ENCODE results near the gene STAT5B. TPM values are rescaled to one million over a fixed set of nuclear protein-coding genes. Genes with fewer than 3 reads are reported as not detected.

Gene STAT5B
- total and polyA plus RNA-seq, 9 of the 15 experiments (the other 6 are each of a cell fraction or from before 2014, with no cell fraction given): 20.8 to 176 (median 92.4) TPM

DNA sequence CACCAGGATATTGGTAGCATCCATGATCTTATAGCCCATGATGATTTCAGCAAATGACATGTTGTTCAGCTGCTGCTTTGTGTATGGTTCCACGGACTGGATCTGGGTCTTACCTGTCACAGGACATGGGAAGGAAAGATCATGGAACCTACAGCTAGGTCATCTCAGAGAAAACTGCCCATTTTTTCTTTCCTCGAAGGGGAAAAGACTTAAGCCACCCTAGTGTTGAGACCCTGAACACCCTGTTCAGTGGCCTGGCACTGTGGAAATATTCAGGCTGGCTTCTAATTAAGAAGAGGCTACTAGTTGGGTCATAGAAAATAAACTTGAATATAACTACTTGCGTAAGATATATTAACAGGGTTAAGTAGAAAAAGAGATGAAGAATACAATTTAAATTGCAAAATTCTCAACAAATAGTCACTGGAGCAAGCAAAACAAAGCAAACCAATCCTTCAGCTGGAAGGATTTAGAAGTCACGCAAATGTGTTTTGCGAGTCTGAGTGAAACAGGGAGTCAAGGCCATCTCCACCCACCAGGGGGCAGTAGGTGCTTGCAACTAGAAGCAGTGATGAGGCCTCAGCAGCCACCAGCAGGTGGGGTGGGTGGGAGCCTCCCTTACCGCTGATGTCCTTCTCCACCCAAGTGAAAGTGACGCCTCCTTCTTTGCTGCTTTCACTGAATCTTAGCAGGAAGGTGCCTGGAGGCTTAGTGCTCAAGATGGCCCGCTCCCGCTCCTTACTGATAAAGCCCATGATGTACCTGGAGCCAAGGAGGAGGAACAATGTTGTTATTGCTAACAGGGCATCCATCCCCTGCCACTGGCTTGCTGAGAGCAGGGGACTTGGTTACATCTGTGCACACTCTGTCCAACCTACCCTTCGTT, 46.4 kb upstream of the STAT5B start (continued):
- TF ChIP-seq ZNF551 (CRISPR knock-in tag; IDR thresholded peaks at IDR 0.05): no peak
- TF ChIP-seq HNRNPUL1 (IDR thresholded peaks at IDR 0.05; ENCODE audit: low read length): no peak
- no peak for TF ChIP-seq SNRNP70 (optimal IDR thresholded peaks at IDR 0.05; ENCODE audit: low read depth, low read length)
- TF ChIP-seq ADNP (tag; IDR thresholded peaks at IDR 0.05): no peak
- TF ChIP-seq, protein P1, sequence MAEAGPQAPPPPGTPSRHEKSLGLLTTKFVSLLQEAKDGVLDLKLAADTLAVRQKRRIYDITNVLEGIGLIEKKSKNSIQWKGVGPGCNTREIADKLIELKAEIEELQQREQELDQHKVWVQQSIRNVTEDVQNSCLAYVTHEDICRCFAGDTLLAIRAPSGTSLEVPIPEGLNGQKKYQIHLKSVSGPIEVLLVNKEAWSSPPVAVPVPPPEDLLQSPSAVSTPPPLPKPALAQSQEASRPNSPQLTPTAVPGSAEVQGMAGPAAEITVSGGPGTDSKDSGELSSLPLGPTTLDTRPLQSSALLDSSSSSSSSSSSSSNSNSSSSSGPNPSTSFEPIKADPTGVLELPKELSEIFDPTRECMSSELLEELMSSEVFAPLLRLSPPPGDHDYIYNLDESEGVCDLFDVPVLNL (CRISPR knock-in tag; IDR thresholded peaks at IDR 0.05; ENCODE audit: low read depth): no peak
- TF ChIP-seq KDM1A (IDR thresholded peaks at IDR 0.05): peak in 1 of 2 experiments; percentile 26; a peak in 1 of 4 replicates
- TF ChIP-seq ZEB2 (IDR thresholded peaks at IDR 0.05): 0 out of 2 replicates have a peak, but pooled peaks have one; percentile 60
- TF ChIP-seq, protein P2, sequence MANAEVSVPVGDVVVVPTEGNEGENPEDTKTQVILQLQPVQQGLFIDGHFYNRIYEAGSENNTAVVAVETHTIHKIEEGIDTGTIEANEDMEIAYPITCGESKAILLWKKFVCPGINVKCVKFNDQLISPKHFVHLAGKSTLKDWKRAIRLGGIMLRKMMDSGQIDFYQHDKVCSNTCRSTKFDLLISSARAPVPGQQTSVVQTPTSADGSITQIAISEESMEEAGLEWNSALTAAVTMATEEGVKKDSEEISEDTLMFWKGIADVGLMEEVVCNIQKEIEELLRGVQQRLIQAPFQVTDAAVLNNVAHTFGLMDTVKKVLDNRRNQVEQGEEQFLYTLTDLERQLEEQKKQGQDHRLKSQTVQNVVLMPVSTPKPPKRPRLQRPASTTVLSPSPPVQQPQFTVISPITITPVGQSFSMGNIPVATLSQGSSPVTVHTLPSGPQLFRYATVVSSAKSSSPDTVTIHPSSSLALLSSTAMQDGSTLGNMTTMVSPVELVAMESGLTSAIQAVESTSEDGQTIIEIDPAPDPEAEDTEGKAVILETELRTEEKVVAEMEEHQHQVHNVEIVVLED (CRISPR knock-in tag; IDR thresholded peaks at IDR 0.05): no peak; the same call in 1 of the 2 replicates
- 0 out of 2 replicates have a peak, but pooled peaks have one; percentile 74 for TF ChIP-seq TARDBP (IDR thresholded peaks at IDR 0.05)
- TF ChIP-seq, protein P3, sequence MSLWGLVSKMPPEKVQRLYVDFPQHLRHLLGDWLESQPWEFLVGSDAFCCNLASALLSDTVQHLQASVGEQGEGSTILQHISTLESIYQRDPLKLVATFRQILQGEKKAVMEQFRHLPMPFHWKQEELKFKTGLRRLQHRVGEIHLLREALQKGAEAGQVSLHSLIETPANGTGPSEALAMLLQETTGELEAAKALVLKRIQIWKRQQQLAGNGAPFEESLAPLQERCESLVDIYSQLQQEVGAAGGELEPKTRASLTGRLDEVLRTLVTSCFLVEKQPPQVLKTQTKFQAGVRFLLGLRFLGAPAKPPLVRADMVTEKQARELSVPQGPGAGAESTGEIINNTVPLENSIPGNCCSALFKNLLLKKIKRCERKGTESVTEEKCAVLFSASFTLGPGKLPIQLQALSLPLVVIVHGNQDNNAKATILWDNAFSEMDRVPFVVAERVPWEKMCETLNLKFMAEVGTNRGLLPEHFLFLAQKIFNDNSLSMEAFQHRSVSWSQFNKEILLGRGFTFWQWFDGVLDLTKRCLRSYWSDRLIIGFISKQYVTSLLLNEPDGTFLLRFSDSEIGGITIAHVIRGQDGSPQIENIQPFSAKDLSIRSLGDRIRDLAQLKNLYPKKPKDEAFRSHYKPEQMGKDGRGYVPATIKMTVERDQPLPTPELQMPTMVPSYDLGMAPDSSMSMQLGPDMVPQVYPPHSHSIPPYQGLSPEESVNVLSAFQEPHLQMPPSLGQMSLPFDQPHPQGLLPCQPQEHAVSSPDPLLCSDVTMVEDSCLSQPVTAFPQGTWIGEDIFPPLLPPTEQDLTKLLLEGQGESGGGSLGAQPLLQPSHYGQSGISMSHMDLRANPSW (CRISPR knock-in tag; IDR thresholded peaks at IDR 0.05): 0 out of 2 replicates have a peak, but pooled peaks have one; percentile 32
- TF ChIP-seq SMAD3 (CRISPR knock-in tag; conservative IDR thresholded peaks at IDR 0.05): no peak; the same call in 1 of the 2 replicates
- TF ChIP-seq, protein P4, sequence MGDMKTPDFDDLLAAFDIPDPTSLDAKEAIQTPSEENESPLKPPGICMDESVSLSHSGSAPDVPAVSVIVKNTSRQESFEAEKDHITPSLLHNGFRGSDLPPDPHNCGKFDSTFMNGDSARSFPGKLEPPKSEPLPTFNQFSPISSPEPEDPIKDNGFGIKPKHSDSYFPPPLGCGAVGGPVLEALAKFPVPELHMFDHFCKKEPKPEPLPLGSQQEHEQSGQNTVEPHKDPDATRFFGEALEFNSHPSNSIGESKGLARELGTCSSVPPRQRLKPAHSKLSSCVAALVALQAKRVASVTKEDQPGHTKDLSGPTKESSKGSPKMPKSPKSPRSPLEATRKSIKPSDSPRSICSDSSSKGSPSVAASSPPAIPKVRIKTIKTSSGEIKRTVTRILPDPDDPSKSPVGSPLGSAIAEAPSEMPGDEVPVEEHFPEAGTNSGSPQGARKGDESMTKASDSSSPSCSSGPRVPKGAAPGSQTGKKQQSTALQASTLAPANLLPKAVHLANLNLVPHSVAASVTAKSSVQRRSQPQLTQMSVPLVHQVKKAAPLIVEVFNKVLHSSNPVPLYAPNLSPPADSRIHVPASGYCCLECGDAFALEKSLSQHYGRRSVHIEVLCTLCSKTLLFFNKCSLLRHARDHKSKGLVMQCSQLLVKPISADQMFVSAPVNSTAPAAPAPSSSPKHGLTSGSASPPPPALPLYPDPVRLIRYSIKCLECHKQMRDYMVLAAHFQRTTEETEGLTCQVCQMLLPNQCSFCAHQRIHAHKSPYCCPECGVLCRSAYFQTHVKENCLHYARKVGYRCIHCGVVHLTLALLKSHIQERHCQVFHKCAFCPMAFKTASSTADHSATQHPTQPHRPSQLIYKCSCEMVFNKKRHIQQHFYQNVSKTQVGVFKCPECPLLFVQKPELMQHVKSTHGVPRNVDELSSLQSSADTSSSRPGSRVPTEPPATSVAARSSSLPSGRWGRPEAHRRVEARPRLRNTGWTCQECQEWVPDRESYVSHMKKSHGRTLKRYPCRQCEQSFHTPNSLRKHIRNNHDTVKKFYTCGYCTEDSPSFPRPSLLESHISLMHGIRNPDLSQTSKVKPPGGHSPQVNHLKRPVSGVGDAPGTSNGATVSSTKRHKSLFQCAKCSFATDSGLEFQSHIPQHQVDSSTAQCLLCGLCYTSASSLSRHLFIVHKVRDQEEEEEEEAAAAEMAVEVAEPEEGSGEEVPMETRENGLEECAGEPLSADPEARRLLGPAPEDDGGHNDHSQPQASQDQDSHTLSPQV (IDR thresholded peaks at IDR 0.05): peak; percentile 98
- TF ChIP-seq, protein P5, sequence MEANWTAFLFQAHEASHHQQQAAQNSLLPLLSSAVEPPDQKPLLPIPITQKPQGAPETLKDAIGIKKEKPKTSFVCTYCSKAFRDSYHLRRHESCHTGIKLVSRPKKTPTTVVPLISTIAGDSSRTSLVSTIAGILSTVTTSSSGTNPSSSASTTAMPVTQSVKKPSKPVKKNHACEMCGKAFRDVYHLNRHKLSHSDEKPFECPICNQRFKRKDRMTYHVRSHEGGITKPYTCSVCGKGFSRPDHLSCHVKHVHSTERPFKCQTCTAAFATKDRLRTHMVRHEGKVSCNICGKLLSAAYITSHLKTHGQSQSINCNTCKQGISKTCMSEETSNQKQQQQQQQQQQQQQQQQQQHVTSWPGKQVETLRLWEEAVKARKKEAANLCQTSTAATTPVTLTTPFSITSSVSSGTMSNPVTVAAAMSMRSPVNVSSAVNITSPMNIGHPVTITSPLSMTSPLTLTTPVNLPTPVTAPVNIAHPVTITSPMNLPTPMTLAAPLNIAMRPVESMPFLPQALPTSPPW (CRISPR knock-in tag; IDR thresholded peaks at IDR 0.05): peak; percentile 66
- TF ChIP-seq YY1 (IDR thresholded peaks at IDR 0.05; ENCODE audit: borderline replicate concordance in 1 of 3, control insufficient read depth in 1 of 3, extremely low read depth in 1 of 3, insufficient read depth in 3 of 3, insufficient read length in 1 of 3, insufficient replicate concordance in 2 of 3, low read depth in 1 of 3, low read length in 2 of 3): peak in 2 of 3 experiments; percentile 19 to 61

All from K562 (cell line).